HepG2 (cell line): ENCODE data around the gene COL9A3. TPM values are rescaled to one million over a fixed set of nuclear protein-coding genes. Genes with fewer than 3 reads are reported as not detected.
A peak's percentile ranks its signal among the peaks of the same experiment; 100 is the strongest.

Source experiments
- CEBPB ChIP-seq: IDR thresholded peaks from 2 replicates; pipeline ENCODE4 v1.6.1; 2011; ENCODE audit warnings: low read depth, low read length, improper control_type of control experiment, borderline replicate concordance
- ETV6 ChIP-seq: sonication (generic); formaldehyde crosslinking; conservative IDR thresholded peaks from 2 replicates; pipeline ENCODE4 v1.4.0; 2020; ENCODE audit warnings: missing genetic modification reagents
- FOXK1 ChIP-seq: sonication (generic); formaldehyde crosslinking; IDR thresholded peaks from 2 replicates; pipeline ENCODE4 v1.4.0; 2020; ENCODE audit warnings: low read depth, missing genetic modification reagents, borderline replicate concordance
- JUND ChIP-seq: sonication (generic); formaldehyde crosslinking; IDR thresholded peaks from 2 replicates; pipeline ENCODE4 v1.8.0; 2022; ENCODE audit warnings: mild to moderate bottlenecking, missing genetic modification reagents
- MED1 ChIP-seq: sonication (generic); formaldehyde crosslinking; IDR thresholded peaks from 2 replicates; pipeline ENCODE4 v1.4.0; 2020; ENCODE audit warnings: missing genetic modification reagents
- MYNN ChIP-seq: sonication (generic); formaldehyde crosslinking; IDR thresholded peaks from 2 replicates; pipeline ENCODE4 v1.4.0; 2020; ENCODE audit warnings: mild to moderate bottlenecking, low read depth, missing genetic modification reagents
- NFE2L2 ChIP-seq: fragments of 150-350 bp; IDR thresholded peaks from 2 replicates; pipeline ENCODE4 v1.6.1; 2014; ENCODE audit warnings: low read length
- NFYB ChIP-seq: sonication (generic); formaldehyde crosslinking; IDR thresholded peaks from 2 replicates; pipeline ENCODE4 v1.4.0; 2020; ENCODE audit warnings: missing genetic modification reagents
- NR0B2 ChIP-seq: sonication (generic); formaldehyde crosslinking; IDR thresholded peaks from 2 replicates; pipeline ENCODE4 v1.4.0; 2020; ENCODE audit warnings: mild to moderate bottlenecking, missing genetic modification reagents
- POGK ChIP-seq: sonication (generic); formaldehyde crosslinking; conservative IDR thresholded peaks from 2 replicates; pipeline ENCODE4 v1.8.0; 2022; ENCODE audit warnings: mild to moderate bottlenecking, moderate library complexity, missing genetic modification reagents
- PPARG ChIP-seq: conservative IDR thresholded peaks from 2 replicates; pipeline ENCODE4 v1.6.1; 2016; ENCODE audit warnings: missing biosample characterization, missing genetic modification reagents
- PTBP1 ChIP-seq: fragments of 200-400 bp; formaldehyde crosslinking; IDR thresholded peaks from 2 replicates; pipeline ENCODE4 v1.6.1; 2018; ENCODE audit warnings: low read length, low read depth; ENCODE audit not compliant: poor library complexity, severe bottlenecking
- ZBTB26 ChIP-seq: IDR thresholded peaks from 2 replicates; pipeline ENCODE4 v1.6.1; 2016; ENCODE audit warnings: missing compliant biosample characterization, missing genetic modification reagents, borderline replicate concordance
- ZBTB34 ChIP-seq: sonication (generic); formaldehyde crosslinking; IDR thresholded peaks from 2 replicates; pipeline ENCODE4 v1.8.0; 2022; ENCODE audit warnings: mild to moderate bottlenecking, missing genetic modification reagents
- ZNF136 ChIP-seq: sonication (generic); formaldehyde crosslinking; IDR thresholded peaks from 2 replicates; pipeline ENCODE4 v1.8.1; 2022; ENCODE audit warnings: low read depth, mild to moderate bottlenecking, moderate library complexity, missing genetic modification reagents
- ZNF414 ChIP-seq: sonication (generic); formaldehyde crosslinking; IDR thresholded peaks from 2 replicates; pipeline ENCODE4 v1.5.0; 2020; ENCODE audit warnings: missing genetic modification reagents
- ZNF552 ChIP-seq: sonication (generic); formaldehyde crosslinking; IDR thresholded peaks from 2 replicates; pipeline ENCODE4 v1.9.0; 2022; ENCODE audit warnings: missing genetic modification reagents, mild to moderate bottlenecking, borderline replicate concordance
- ZNF597 ChIP-seq: sonication (generic); formaldehyde crosslinking; IDR thresholded peaks from 2 replicates; pipeline ENCODE4 v1.5.0; 2020; ENCODE audit warnings: missing genetic modification reagents
- ZNF768 ChIP-seq: sonication (generic); formaldehyde crosslinking; IDR thresholded peaks from 2 replicates; pipeline ENCODE4 v1.4.0; 2020; ENCODE audit warnings: missing genetic modification reagents
- ZSCAN5A ChIP-seq: sonication (generic); formaldehyde crosslinking; IDR thresholded peaks from 2 replicates; pipeline ENCODE4 v1.8.0; 2022; ENCODE audit warnings: mild to moderate bottlenecking, missing genetic modification reagents, borderline replicate concordance
- polyA plus RNA-seq, 8 experiments: library from polyadenylated mRNA; depleted of rRNA in 3 of 8; stranded (reverse) in 7 of 8; unstranded in 1 of 8; fragments of >200 nt; fragmentation: Illumina TruSeq in 4 of 8; extraction: Trizol in 4 of 8; gene quantifications; 2 replicates each; pipeline versions ENCODE4 v1.2.1 to v1.2.3, GENCODE V29; 2011 to 2016; ENCODE audit warnings: low read depth in 4 of 8, missing spikeins in 1 of 8, mixed read lengths in 1 of 8; ENCODE audit not compliant: insufficient read depth in 1 of 8
- total RNA-seq, 5 experiments: library from RNA; depleted of rRNA; stranded (reverse); fragments of >200 nt; fragmentation: Illumina TruSeq; extraction: Trizol; gene quantifications; 2 replicates each; pipeline ENCODE4 v1.2.3, GENCODE V29; 2016; ENCODE audit warnings: low read depth in 1 of 5

Gene COL9A3
- total and polyA plus RNA-seq, 2 of the 13 experiments (the other 11 are each of a cell fraction or from before 2014, with no cell fraction given): 155 to 204 TPM

- TF ChIP-seq POGK (CRISPR knock-in tag) (peak; percentile 87), ZNF414 (CRISPR knock-in tag) (peak; percentile 90), NFE2L2 (no peak), PPARG (CRISPR knock-in tag) (peak; percentile 87), ZSCAN5A (0 out of 2 replicates have a peak, but pooled peaks have one; percentile 79), ZNF768 (CRISPR knock-in tag) (peak; percentile 65), ZNF597 (CRISPR knock-in tag) (no peak), ZNF552 (no peak), ETV6 (0 out of 2 replicates have a peak, but pooled peaks have one; percentile 51), JUND (CRISPR knock-in tag) (peak; percentile 14; the same call in 1 of the 2 replicates), ZNF136 (CRISPR knock-in tag) (no peak; the same call in 1 of the 2 replicates), CEBPB (peak; percentile 90), FOXK1 (CRISPR knock-in tag) (peak; percentile 90), MYNN (0 out of 2 replicates have a peak, but pooled peaks have one; percentile 8), ZBTB26 (CRISPR knock-in tag) (peak; percentile 57; the same call in 1 of the 2 replicates), MED1 (CRISPR knock-in tag) (peak; percentile 79), PTBP1 (peak; percentile 91), NR0B2 (CRISPR knock-in tag) (no peak; the same call in 1 of the 2 replicates), ZBTB34 (CRISPR knock-in tag) (peak; percentile 94; the same call in 1 of the 2 replicates), NFYB (CRISPR knock-in tag) (0 out of 2 replicates have a peak, but pooled peaks have one; percentile 25)
Observed at GRCh38 chr20:62805711-62806382, 11.0 kb upstream of the COL9A3 start (continued).
